ENCODE measurements around the gene ANGPTL8.

Gene ANGPTL8

DNA sequence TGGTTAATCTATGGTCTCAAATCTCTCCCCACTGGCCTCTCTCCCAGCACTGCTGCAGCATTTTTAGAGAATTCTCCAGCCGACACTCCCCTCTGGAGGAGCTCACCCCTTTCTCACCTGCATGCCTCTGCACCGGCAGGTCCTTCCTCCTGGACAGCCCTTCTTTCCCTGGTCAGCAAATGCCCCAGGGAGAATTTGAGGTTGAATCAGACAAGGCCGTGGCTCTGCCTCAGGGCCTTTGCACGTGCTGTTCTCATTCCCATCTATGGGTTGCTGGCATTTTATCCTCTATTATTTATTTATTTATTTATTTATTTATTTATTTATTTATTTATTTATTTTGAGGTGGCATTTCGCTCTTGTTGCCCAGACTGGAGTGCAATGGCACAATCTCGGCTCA is 24.3 kb downstream of the ANGPTL8 start:
- no peak for DNase-seq (ENCODE audit: low read depth)
- TF ChIP-seq, protein P1, sequence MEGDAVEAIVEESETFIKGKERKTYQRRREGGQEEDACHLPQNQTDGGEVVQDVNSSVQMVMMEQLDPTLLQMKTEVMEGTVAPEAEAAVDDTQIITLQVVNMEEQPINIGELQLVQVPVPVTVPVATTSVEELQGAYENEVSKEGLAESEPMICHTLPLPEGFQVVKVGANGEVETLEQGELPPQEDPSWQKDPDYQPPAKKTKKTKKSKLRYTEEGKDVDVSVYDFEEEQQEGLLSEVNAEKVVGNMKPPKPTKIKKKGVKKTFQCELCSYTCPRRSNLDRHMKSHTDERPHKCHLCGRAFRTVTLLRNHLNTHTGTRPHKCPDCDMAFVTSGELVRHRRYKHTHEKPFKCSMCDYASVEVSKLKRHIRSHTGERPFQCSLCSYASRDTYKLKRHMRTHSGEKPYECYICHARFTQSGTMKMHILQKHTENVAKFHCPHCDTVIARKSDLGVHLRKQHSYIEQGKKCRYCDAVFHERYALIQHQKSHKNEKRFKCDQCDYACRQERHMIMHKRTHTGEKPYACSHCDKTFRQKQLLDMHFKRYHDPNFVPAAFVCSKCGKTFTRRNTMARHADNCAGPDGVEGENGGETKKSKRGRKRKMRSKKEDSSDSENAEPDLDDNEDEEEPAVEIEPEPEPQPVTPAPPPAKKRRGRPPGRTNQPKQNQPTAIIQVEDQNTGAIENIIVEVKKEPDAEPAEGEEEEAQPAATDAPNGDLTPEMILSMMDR (conservative IDR thresholded peaks at IDR 0.05; ENCODE audit: control insufficient read depth, insufficient read depth, low read depth, low read length), result no peak
- H3K4me3 ChIP-seq (ENCODE audit: control insufficient read depth, low read depth, low read length), result no peak overlapping the region

DNA sequence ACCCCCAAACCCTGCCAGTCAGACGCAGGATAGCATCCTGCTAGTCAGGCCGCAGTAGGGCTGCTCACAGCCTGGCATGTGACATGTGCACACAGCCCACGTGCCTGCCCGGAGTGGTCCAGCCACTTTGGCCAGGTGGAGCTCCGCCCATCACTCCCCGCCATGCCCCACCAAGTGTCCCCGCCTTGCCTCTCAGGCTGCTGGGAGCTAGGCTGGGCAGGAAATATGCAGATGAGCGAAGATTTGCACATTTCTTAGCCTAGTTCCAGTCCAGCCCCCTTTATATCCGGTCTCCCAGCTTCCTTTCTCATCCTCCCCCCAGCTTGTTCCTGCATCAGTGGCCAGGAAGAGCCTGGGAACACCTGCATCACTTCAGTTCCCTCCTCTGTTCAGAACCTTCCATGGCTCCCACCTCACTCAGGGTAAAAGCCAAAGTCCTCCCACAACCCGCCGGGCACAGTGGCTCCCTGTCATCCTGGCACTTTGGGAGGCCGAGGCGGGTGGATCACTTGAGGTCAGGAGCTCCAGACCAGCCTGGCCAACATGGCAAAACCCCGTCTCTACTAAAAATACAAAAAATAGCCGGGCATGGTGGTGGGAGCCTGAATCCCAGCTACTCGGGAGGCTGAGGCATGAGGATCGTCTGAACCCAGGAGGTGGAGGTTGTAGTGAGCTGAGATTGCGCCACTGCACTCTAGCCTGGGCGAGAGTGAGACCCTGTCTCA is 25.2 kb downstream of the ANGPTL8 start:
- no peak for DNase-seq (ENCODE audit: low read depth)
- TF ChIP-seq, protein P1 (conservative IDR thresholded peaks at IDR 0.05; ENCODE audit: control insufficient read depth, insufficient read depth, low read depth, low read length), result no peak
- no peak overlapping the region for H3K4me3 ChIP-seq (ENCODE audit: control insufficient read depth, low read depth, low read length)

DNA sequence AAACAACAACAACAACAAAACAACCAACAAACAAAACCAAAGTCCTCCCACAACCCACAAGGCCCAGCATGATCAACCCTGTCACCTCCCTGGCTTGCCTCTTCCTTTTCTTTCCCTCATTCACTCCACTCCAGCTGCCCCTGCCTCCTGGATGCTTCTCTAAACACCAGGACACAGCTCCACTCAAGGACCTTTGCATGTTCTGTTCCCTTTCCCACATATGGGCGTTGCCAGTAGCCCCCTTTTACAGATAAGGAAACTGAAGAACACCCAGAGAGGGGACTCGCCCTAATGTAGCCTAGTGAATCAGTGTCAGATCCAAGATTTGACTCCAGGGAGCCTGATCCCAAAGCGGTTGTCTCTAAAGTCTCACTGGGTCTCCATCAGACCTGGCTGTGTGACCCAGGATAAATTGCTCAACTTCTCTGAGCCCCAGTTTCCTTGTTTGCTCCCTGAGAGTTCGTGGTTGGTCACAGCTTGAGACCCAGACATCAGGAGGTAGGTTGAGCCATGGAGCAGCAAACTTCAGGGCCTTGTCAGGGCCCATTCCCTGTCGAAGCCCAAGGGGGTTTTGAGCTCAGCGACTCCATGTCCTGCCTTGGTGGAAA is 25.9 kb downstream of the ANGPTL8 start:
- TF ChIP-seq, protein P1 (conservative IDR thresholded peaks at IDR 0.05; ENCODE audit: control insufficient read depth, insufficient read depth, low read depth, low read length), result no peak
- no peak for DNase-seq (ENCODE audit: low read depth)
- H3K4me3 ChIP-seq (ENCODE audit: control insufficient read depth, low read depth, low read length), result no peak overlapping the region

- peak; percentile 29 for DNase-seq (ENCODE audit: low read depth)
- TF ChIP-seq, protein P1 (conservative IDR thresholded peaks at IDR 0.05; ENCODE audit: control insufficient read depth, insufficient read depth, low read depth, low read length), result no peak
- H3K4me3 ChIP-seq (ENCODE audit: control insufficient read depth, low read depth, low read length), result no peak overlapping the region
These were observed 26.4 kb downstream of the ANGPTL8 start for GRCh38 chr19:11265785-11266236.

DNA sequence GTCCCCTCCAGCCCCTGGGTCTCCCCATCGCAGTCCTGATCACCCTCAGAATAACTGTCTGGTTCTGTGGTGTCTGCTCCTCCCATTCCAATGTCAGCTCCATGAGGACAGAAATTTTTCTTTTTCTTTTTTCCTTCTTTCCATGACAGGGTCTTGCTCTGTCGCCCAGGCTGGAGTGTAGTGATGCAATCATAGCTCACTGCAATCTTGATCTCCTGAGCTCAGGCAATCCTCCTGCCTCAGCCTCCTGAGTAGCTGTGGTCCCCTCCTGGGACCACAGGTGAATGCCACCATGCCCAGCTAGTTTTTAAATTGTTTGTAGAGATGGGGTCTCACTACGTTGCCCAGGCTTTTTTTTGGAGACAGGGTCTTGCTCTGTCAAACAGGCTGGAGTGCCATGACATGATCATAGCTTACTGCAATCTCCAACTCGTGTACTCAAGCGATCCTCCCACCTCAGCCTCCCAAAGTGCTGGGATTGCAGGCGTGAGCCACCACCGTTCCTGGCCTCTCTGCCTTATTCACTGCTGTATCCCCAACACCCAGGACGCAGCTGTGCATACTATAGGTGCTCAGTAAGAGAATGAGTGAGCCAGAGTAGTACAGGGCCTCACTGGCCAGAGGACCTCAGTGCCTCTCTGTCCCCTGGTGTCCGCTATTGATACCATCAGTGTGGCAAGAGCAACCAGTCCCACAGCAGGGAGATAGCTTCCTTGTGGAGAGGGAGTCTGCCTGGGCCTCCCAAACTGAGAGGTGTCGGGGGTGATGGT is 28.1 kb downstream of the ANGPTL8 start:
- no peak for DNase-seq (ENCODE audit: low read depth)
- TF ChIP-seq, protein P1 (conservative IDR thresholded peaks at IDR 0.05; ENCODE audit: control insufficient read depth, insufficient read depth, low read depth, low read length), result no peak
- no peak overlapping the region for H3K4me3 ChIP-seq (ENCODE audit: control insufficient read depth, low read depth, low read length)

GRCh38 chr19:11268783-11269267 is 29.4 kb downstream of the ANGPTL8 start:
- peak; percentile 78 for DNase-seq (ENCODE audit: low read depth)
- no peak overlapping the region for H3K4me3 ChIP-seq (ENCODE audit: control insufficient read depth, low read depth, low read length)
- TF ChIP-seq, protein P1 (conservative IDR thresholded peaks at IDR 0.05; ENCODE audit: control insufficient read depth, insufficient read depth, low read depth, low read length), result no peak
